Testis (tissue), 3 donors: ENCODE measurements around the gene NLGN2. TPM values are rescaled to one million over a fixed set of nuclear protein-coding genes. Genes with fewer than 3 reads are reported as not detected.
A peak's percentile ranks its signal among the peaks of the same experiment; 100 is the strongest.

Source experiments
- DNase-seq: peaks from one replicate; pipeline ENCODE4 v3.0.0-alpha.2; 2019
- H3K27ac ChIP-seq, 2 donors: fragments of 200-600 bp; sonication (generic); one replicate each; pipeline ENCODE4 v1.5.1; 2019
- H3K27me3 ChIP-seq: fragments of 200-600 bp; sonication (generic); one replicate; pipeline ENCODE4 v1.5.1; 2019
- H3K36me3 ChIP-seq: fragments of 200-600 bp; sonication (generic); one replicate; pipeline ENCODE4 v1.5.1; 2017; ENCODE audit warnings: low read depth; ENCODE audit errors: missing control alignments
- H3K4me1 ChIP-seq: fragments of 200-600 bp; sonication (generic); one replicate; pipeline ENCODE4 v1.5.1; 2019
- H3K4me3 ChIP-seq, 2 donors: fragments of 200-600 bp; sonication (generic); one replicate each; pipeline ENCODE4 v1.5.1; 2017 to 2019
- H3K9me3 ChIP-seq: fragments of 200-600 bp; sonication (generic); one replicate; pipeline ENCODE4 v1.5.1; 2017
- CTCF ChIP-seq, 3 experiments: fragments of 450-650 bp in 2 of 3; fragments of 200-600 bp in 1 of 3; sonication (generic) in 1 of 3; IDR thresholded peaks; one replicate each; pipeline ENCODE4 v1.5.1; 2016 to 2019; ENCODE audit warnings: antibody characterized with exemption in 3 of 3, mild to moderate bottlenecking in 2 of 3, moderate library complexity in 1 of 3
- POLR2A ChIP-seq: fragments of 450-650 bp; IDR thresholded peaks from one replicate; pipeline ENCODE4 v1.6.1; 2017; ENCODE audit warnings: antibody characterized with exemption, mild to moderate bottlenecking, moderate library complexity
- WGBS, 2 donors: methylation state at CpG; one replicate each; pipeline ENCODE4 v1.1.5; 2018; 5-methylcytosine and 5-hydroxymethylcytosine counted together
- intact Hi-C: fragments of 100-400 bp; cut with DNase I; formaldehyde crosslinking; loops from one replicate; pipeline ENCODE4 v1.15.1; 2023; ENCODE audit warnings: low total_unique reads
- polyA plus RNA-seq: library from polyadenylated mRNA; stranded (reverse); fragments of 350-450 nt; fragmentation: Illumina TruSeq; extraction: RNeasy Lipid Tissue Mini Kit (QIAGEN cat#74804); gene quantifications from one replicate; pipeline ENCODE4 v1.2.3, GENCODE V29; 2014; ENCODE audit warnings: low read depth, low replicate concordance; ENCODE audit not compliant: insufficient read depth
- total RNA-seq, 2 donors: library from RNA; depleted of rRNA; stranded (reverse); fragments of >200 nt; gene quantifications; one replicate each; pipeline ENCODE4 v1.2.3, GENCODE V29; 2016

Gene NLGN2
- total and polyA plus RNA-seq, 3 donors from 2014 or later: 8.4 to 10.7 (median 9.9) TPM

GRCh38 chr17:7464081-7464480 lies 56.4 kb downstream of the NLGN2 start:
- H3K9me3 ChIP-seq: no peaks in the 10 kb centered on the region
- no peak overlapping the region for H3K4me3 ChIP-seq
- H3K27me3 ChIP-seq: no peaks in the 10 kb centered on the region
- no peak overlapping the region for H3K27ac ChIP-seq
- DNase-seq: no peak
- no peaks in the 10 kb centered on the region for H3K36me3 ChIP-seq
- intact Hi-C loops: no loop called here
- TF ChIP-seq POLR2A (no peak), CTCF (IDR thresholded peaks at IDR 0.05) (no peak)
- WGBS, 2 donors: 89 to 96% methylated on average over 7 to 9 of the region's 9 CpGs
- H3K4me1 ChIP-seq: peaks cover 16% of the 10 kb centered on the region

GRCh38 chr17:7465597-7466275 lies 58.1 kb downstream of the NLGN2 start:
- Histone ChIP-seq H3K9me3 (no peaks in the 10 kb centered on the region), H3K4me3 (no peak overlapping the region), H3K4me1 (peaks cover 16% of the 10 kb centered on the region), H3K27ac (peak overlapping the region; percentile 31 to 80), H3K27me3 (no peaks in the 10 kb centered on the region), H3K36me3 (no peaks in the 10 kb centered on the region)
- intact Hi-C loops: no loop called here
- WGBS, 2 donors: 87 to 94% methylated on average over 26 to 33 of the region's 33 CpGs
- TF ChIP-seq CTCF (IDR thresholded peaks at IDR 0.05): no peak
- no peak for TF ChIP-seq POLR2A
- no peak for DNase-seq

GRCh38 chr17:7466318-7466638 lies 58.6 kb downstream of the NLGN2 start:
- Histone ChIP-seq H3K27me3 (no peaks in the 10 kb centered on the region), H3K9me3 (no peaks in the 10 kb centered on the region), H3K4me1 (peaks cover 16% of the 10 kb centered on the region), H3K4me3 (no peak overlapping the region), H3K36me3 (no peaks in the 10 kb centered on the region), H3K27ac (peak overlapping the region; percentile 31 to 80)
- intact Hi-C loops: no loop called here
- TF ChIP-seq CTCF (IDR thresholded peaks at IDR 0.05) (no peak), POLR2A (no peak)
- 73 to 84% methylated on average over 8 to 9 of the region's 9 CpGs for WGBS, 2 donors
- DNase-seq: no peak

GRCh38 chr17:7466639-7467341 lies 59.1 kb downstream of the NLGN2 start:
- peak; percentile 80 for DNase-seq
- Histone ChIP-seq H3K27ac (peak overlapping the region; percentile 31 to 80), H3K27me3 (no peaks in the 10 kb centered on the region), H3K4me1 (peaks cover 16% of the 10 kb centered on the region), H3K9me3 (no peaks in the 10 kb centered on the region), H3K36me3 (no peaks in the 10 kb centered on the region), H3K4me3 (no peak overlapping the region)
- intact Hi-C loops: no loop called here
- 57 to 65% methylated on average over 15 to 16 of the region's 16 CpGs for WGBS, 2 donors
- TF ChIP-seq POLR2A (no peak), CTCF (IDR thresholded peaks at IDR 0.05) (no peak)
